Psoas muscle (tissue), 8 donors: ENCODE data around the gene LAMA3. TPM values are rescaled to one million over a fixed set of nuclear protein-coding genes. Genes with fewer than 3 reads are reported as not detected.

Experiments
- ATAC-seq, 4 donors: fragments of 200-7000 bp; cut with Tn5 transposase; one replicate each; pipeline ENCODE4 v1.9.1; 2020; ENCODE audit warnings: moderate library complexity in 3 of 4, mild to moderate bottlenecking in 2 of 4
- DNase-seq, 2 donors: peaks; one replicate each; pipeline ENCODE4 v3.0.0-alpha.2; 2020
- H3K27ac ChIP-seq: fragments of 200-600 bp; one replicate; pipeline ENCODE4 v1.8.0; 2022
- H3K27me3 ChIP-seq, 3 donors: fragments of 200-600 bp in 1 of 3; one replicate each; pipeline versions ENCODE4 v1.6.1 to v1.8.0; 2013 to 2022; ENCODE audit warnings: low read length in 2 of 3, mild to moderate bottlenecking in 2 of 3, moderate library complexity in 1 of 3; ENCODE audit not compliant: insufficient read depth in 3 of 3
- H3K36me3 ChIP-seq, 2 donors: fragments of 200-600 bp in 1 of 2; one replicate each; pipeline versions ENCODE4 v1.6.1 to v1.8.0; 2013 to 2022; ENCODE audit warnings: low read depth in 1 of 2, mild to moderate bottlenecking in 1 of 2, moderate library complexity in 1 of 2; ENCODE audit not compliant: insufficient read depth in 1 of 2
- H3K4me1 ChIP-seq: fragments of 200-600 bp; one replicate; pipeline ENCODE4 v1.8.0; 2022
- H3K4me3 ChIP-seq: fragments of 200-600 bp; one replicate; pipeline ENCODE4 v1.8.0; 2022; ENCODE audit warnings: mild to moderate bottlenecking
- H3K9me3 ChIP-seq: fragments of 200-600 bp; one replicate; pipeline ENCODE4 v1.8.0; 2022
- CTCF ChIP-seq: fragments of 200-600 bp; IDR thresholded peaks from one replicate; pipeline ENCODE4 v1.8.0; 2022; ENCODE audit warnings: antibody characterized with exemption
- WGBS, 3 donors: extraction: QIAGEN DNeasy Blood & Tissue Kit; methylation state at CpG; one replicate each; pipeline versions ENCODE4 v1.1.6 to v1.1.7; 2013; 5-methylcytosine and 5-hydroxymethylcytosine counted together
- intact Hi-C, 2 donors: fragments of 100-400 bp; cut with DNase I; formaldehyde crosslinking; loops; one replicate each; pipeline versions ENCODE4 v1.11.0 to v1.14.2; 2022
- polyA plus RNA-seq, 3 donors: library from polyadenylated mRNA; stranded (reverse); fragments of 200-250 nt; gene quantifications; one replicate each; pipeline ENCODE4 v1.2.3, GENCODE V29; 2013
- total RNA-seq, 4 donors: library from RNA; stranded (reverse); fragmentation: NEBNext Ultra II Directional in 2 of 4; extraction: Animal tissue kit (Norgen Biotek cat#: 25700) in 2 of 4; gene quantifications; one replicate each; pipeline versions ENCODE4 v1.2.1 to v1.2.4, GENCODE V29; 2021 to 2023
- donor health status: healthy with polysubstance abuse.
- donor health status: DM: no; HTN: no; CAD: no; lungs with moderate emphysema.
- donor health status: Bipolar disorder and iron deficiency.
- donor health status: healthy.
- donor health status: DM: yes; HTN: yes; CAD: no.
- donor health status: DM: no; HTN: no; CAD: no.
- donor health status: DM: no; HTN: no; CAD: no.
- donor health status: DM: yes; HTN: yes; CAD: no.

Gene LAMA3
- total and polyA plus RNA-seq, 7 donors, result 0.49 to 4.2 (median 1.8) TPM

- Histone ChIP-seq H3K9me3 (no peaks in the 10 kb centered on the region), H3K36me3 (no peaks in the 10 kb centered on the region), H3K4me1 (no peaks in the 10 kb centered on the region), H3K27me3 (no peaks in the 10 kb centered on the region), H3K27ac (no peak overlapping the region), H3K4me3 (no peak overlapping the region)
- intact Hi-C loops, result loop anchor here in 1 of 2 donors (5.0 kb wide), 1 partner anchor 128 kb away; no protein-coding TSS in a partner anchor
- 98% methylated on average over 1 of the region's 1 CpG for WGBS, 3 donors
- TF ChIP-seq CTCF, result no peak
- ATAC-seq, result no peak
- no peak for DNase-seq
Measured at GRCh38 chr18:23930002-23930401, 240.7 kb downstream of the LAMA3 start.

GRCh38 chr18:23932385-23933067 is 243.3 kb downstream of the LAMA3 start:
- H3K4me1 ChIP-seq, result no peaks in the 10 kb centered on the region
- ATAC-seq (no peak), DNase-seq (no peak)
- no peaks in the 10 kb centered on the region for H3K27me3 ChIP-seq
- intact Hi-C loops, result loop anchor here in 1 of 2 donors (5.0 kb wide), 1 partner anchor 130 kb away; no protein-coding TSS in a partner anchor
- no peak for TF ChIP-seq CTCF
- H3K27ac ChIP-seq, result no peak overlapping the region
- no peaks in the 10 kb centered on the region for H3K9me3 ChIP-seq
- 56 to 85% (median 67%) methylated on average over 8 of the region's 8 CpGs for WGBS, 3 donors
- no peak overlapping the region for H3K4me3 ChIP-seq
- H3K36me3 ChIP-seq, result no peaks in the 10 kb centered on the region

GRCh38 chr18:23933407-23933806 is 244.2 kb downstream of the LAMA3 start:
- Histone ChIP-seq H3K36me3 (no peaks in the 10 kb centered on the region), H3K4me3 (no peak overlapping the region), H3K27ac (no peak overlapping the region), H3K27me3 (no peaks in the 10 kb centered on the region), H3K9me3 (no peaks in the 10 kb centered on the region), H3K4me1 (no peaks in the 10 kb centered on the region)
- no peak for ATAC-seq
- no peak for TF ChIP-seq CTCF
- DNase-seq, result no peak
- 88 to 91% (median 90%) methylated on average over 1 of the region's 1 CpG for WGBS, 3 donors
- intact Hi-C loops, result loop anchor here in 1 of 2 donors (5.0 kb wide), 1 partner anchor 131 kb away; no protein-coding TSS in a partner anchor

GRCh38 chr18:23934252-23934651 is 245.0 kb downstream of the LAMA3 start:
- 82 to 85% (median 83%) methylated on average over 3 of the region's 3 CpGs for WGBS, 3 donors
- intact Hi-C loops, result loop anchor here in 1 of 2 donors (5.0 kb wide), 1 partner anchor 132 kb away; no protein-coding TSS in a partner anchor
- no peak overlapping the region for H3K4me3 ChIP-seq

More at GRCh38 chr18:23934252-23934651, 245.0 kb downstream of the LAMA3 start:
- Histone ChIP-seq H3K4me1 (no peaks in the 10 kb centered on the region), H3K9me3 (no peaks in the 10 kb centered on the region), H3K36me3 (no peaks in the 10 kb centered on the region), H3K27me3 (no peaks in the 10 kb centered on the region), H3K27ac (no peak overlapping the region)
- no peak for ATAC-seq
- TF ChIP-seq CTCF, result no peak
- DNase-seq, result no peak
